Dermis blood vessel endothelial cell (primary cell): ENCODE results near the gene CEP170B. TPM values are rescaled to one million over a fixed set of nuclear protein-coding genes. Genes with fewer than 3 reads are reported as not detected.
"Not testable (repeated sequence)": the region's sequence is repeated elsewhere in the genome, so short reads cannot be mapped to it uniquely, and the experiment has no call there.

Source experiments
- DNase-seq: peaks from one replicate; pipeline ENCODE4 v3.0.0; 2010
- total RNA-seq: library from RNA; depleted of rRNA; stranded (reverse); fragments of >200 nt; gene quantifications from 2 replicates; pipeline ENCODE4 v1.2.3, GENCODE V29; 2014

CEP170B gene
- total RNA-seq, 1 donor from 2014 or later = 9.0 TPM

- no peak for DNase-seq
Measured at GRCh38 chr14:104892531-104893434, 27.7 kb downstream of the CEP170B start.

- DNase-seq = no peak
Measured at GRCh38 chr14:104893435-104894207, 28.6 kb downstream of the CEP170B start.

- DNase-seq = peak; percentile 40
Measured at GRCh38 chr14:104894331-104895206, 29.5 kb downstream of the CEP170B start.

GRCh38 chr14:104895207-104895785 lies 30.2 kb downstream of the CEP170B start:
- no peak for DNase-seq

GRCh38 chr14:104895786-104896661 lies 31.0 kb downstream of the CEP170B start:
- DNase-seq = no peak

- DNase-seq = no peak
Measured at GRCh38 chr14:104897330-104898194, 32.5 kb downstream of the CEP170B start.

GRCh38 chr14:104898195-104898558 lies 33.1 kb downstream of the CEP170B start:
- no peak for DNase-seq

- DNase-seq = no peak
Measured at GRCh38 chr14:104898870-104899510, 33.9 kb downstream of the CEP170B start.

- DNase-seq = no peak
Measured at GRCh38 chr14:104899781-104900180, 34.7 kb downstream of the CEP170B start.

- no peak for DNase-seq
Measured at GRCh38 chr14:104900639-104901512, 35.8 kb downstream of the CEP170B start.

- DNase-seq = no peak
Measured at GRCh38 chr14:104903990-104904389, 38.9 kb downstream of the CEP170B start.

- not testable (repeated sequence) for DNase-seq
Measured at GRCh38 chr14:104904650-104905578, 39.8 kb downstream of the CEP170B start.

- DNase-seq = not testable (repeated sequence)
Measured at GRCh38 chr14:104905579-104905933, 40.5 kb downstream of the CEP170B start.

- DNase-seq = no peak
Measured at GRCh38 chr14:104908303-104908702, 43.2 kb downstream of the CEP170B start.

- no peak for DNase-seq
Measured at GRCh38 chr14:104912053-104912452, 47.0 kb downstream of the CEP170B start.

- no peak for DNase-seq
Measured at GRCh38 chr14:104913435-104913834, 48.4 kb downstream of the CEP170B start.

- DNase-seq = no peak
Measured at GRCh38 chr14:104917116-104917515, 52.0 kb downstream of the CEP170B start.

- no peak for DNase-seq
Measured at GRCh38 chr14:104917993-104918392, 52.9 kb downstream of the CEP170B start.
